Measurements from ENCODE around the gene LMNA.
A peak's percentile ranks its signal among the peaks of the same experiment; 100 is the strongest.

- TF ChIP-seq CTCF (IDR thresholded peaks at IDR 0.05), result peak; percentile 95
- no peak for TF ChIP-seq EZH2 (IDR thresholded peaks at IDR 0.05; ENCODE audit: borderline replicate concordance, insufficient read depth, low read depth, low read length, poor library complexity, severe bottlenecking)
These were observed 17.7 kb upstream of the LMNA start for GRCh38 chr1:156096640-156097391.
